ENCODE measurements around the gene KCNJ16.

Gene KCNJ16

GRCh38 chr17:70074956-70075355 lies at the start of gene KCNJ16:
Gene KCNJ16, plus strand, starts transcription at chr17:70075225. Its CDS starts 56,863 bp downstream, at chr17:70132088.
- no peak for DNase-seq (ENCODE audit: low read depth)

GRCh38 chr17:70028397-70028796 lies 46.6 kb upstream of the KCNJ16 start:
- no peak for TF ChIP-seq CTCF (IDR thresholded peaks at IDR 0.05; ENCODE audit: low read depth, low read length, missing control alignments)
- no peak for DNase-seq (ENCODE audit: low read depth)
- no peak overlapping the region for H3K4me3 ChIP-seq (ENCODE audit: low read depth, low read length)

More at GRCh38 chr17:70074956-70075355, at the start of gene KCNJ16:
- TF ChIP-seq CTCF (IDR thresholded peaks at IDR 0.05; ENCODE audit: low read depth, low read length, missing control alignments): no peak
- H3K4me3 ChIP-seq (ENCODE audit: low read depth, low read length): no peak within 1 kb of the TSS

DNA sequence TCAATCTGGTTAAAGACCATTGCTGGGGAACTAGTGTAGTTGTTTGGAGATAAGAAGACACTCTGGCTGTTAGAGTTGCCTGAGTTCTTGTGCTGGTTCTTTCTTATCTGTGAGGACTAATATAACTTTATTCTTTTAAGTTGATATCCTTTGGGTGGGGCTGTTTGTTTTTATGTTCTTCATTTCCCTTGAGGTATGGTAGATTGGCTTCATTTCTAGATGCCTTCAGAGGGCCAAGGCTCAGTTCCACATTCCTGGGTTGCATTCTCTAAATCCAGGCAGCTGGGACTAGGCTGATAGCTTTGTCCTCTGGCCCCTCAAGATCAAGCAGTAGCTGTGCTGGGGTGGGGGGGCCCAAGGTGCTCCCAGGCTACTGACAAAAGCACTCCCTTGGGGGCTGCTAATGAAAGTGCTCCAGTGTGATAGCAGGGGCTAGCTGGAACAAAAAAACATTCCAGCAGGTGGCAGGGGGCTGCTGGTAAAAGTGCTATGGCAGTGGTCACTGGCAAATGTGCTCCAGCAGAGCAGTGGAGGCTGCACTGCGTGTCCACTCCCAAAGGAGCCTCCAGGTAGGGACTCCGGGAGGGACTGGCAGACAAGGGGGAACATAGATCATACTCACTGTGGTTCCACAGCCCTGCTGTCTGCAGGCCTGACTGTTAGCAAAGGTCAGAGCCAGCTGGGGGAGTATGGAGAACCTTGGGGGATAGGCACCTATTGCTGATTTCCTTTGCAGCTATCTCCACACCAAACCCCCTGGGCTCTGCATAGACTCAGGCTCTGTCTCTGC lies 45.9 kb upstream of the KCNJ16 start:
- TF ChIP-seq CTCF (IDR thresholded peaks at IDR 0.05; ENCODE audit: low read depth, low read length, missing control alignments): no peak
- H3K4me3 ChIP-seq (ENCODE audit: low read depth, low read length): no peak overlapping the region
- DNase-seq (ENCODE audit: low read depth): no peak

DNA sequence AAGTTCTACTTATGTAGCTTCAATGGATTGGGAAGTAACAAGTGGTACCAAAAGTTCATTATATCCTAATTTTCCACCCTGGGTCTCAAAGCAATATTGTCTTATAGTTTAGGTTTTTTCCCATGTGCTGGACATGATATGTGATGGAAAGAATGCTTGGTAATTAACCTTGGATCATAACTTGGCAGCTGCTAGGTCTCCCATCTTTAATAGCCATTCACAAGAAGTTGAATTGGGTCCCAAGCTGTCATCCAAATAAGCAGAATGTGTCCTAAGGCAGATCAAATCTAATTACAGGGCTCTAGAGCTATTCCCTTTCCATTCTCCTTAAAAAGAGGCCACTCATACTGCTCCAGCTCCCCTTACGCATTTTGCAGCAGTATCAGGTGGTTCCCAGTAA lies 44.7 kb upstream of the KCNJ16 start:
- H3K4me3 ChIP-seq (ENCODE audit: low read depth, low read length): no peak overlapping the region
- TF ChIP-seq CTCF (IDR thresholded peaks at IDR 0.05; ENCODE audit: low read depth, low read length, missing control alignments): no peak
- DNase-seq (ENCODE audit: low read depth): no peak

GRCh38 chr17:70031341-70031740 lies 43.7 kb upstream of the KCNJ16 start:
- no peak for DNase-seq (ENCODE audit: low read depth)
- no peak for TF ChIP-seq CTCF (IDR thresholded peaks at IDR 0.05; ENCODE audit: low read depth, low read length, missing control alignments)
- no peak overlapping the region for H3K4me3 ChIP-seq (ENCODE audit: low read depth, low read length)

DNA sequence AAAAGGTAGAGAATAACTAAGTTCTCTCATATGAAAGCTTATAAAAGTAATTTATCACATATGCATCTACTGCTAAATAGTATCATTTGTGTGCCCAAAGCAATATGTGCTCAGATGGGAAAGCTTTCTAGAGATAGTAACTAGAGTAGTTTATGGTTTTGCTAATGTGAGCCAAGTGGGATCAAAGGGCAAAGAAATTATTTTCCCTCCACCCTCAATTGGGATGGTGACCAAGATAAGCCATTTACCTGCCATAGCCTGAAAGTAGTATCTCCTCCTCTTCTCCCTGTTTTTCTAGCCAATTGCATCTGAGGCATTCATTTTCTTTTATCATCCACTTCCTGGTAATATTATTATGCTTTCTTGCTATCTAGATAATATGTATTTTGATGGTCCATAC lies 41.9 kb upstream of the KCNJ16 start:
- no peak for DNase-seq (ENCODE audit: low read depth)
- no peak for TF ChIP-seq CTCF (IDR thresholded peaks at IDR 0.05; ENCODE audit: low read depth, low read length, missing control alignments)
- H3K4me3 ChIP-seq (ENCODE audit: low read depth, low read length): no peak overlapping the region

- no peak for TF ChIP-seq CTCF (IDR thresholded peaks at IDR 0.05; ENCODE audit: low read depth, low read length, missing control alignments)
- H3K4me3 ChIP-seq (ENCODE audit: low read depth, low read length): no peak overlapping the region
- DNase-seq (ENCODE audit: low read depth): no peak
Measured at GRCh38 chr17:70034158-70034557, 40.9 kb upstream of the KCNJ16 start.
